H1 (cell line): ENCODE measurements around the gene CNR2. TPM values are rescaled to one million over a fixed set of nuclear protein-coding genes. Genes with fewer than 3 reads are reported as not detected.
A peak's percentile ranks its signal among the peaks of the same experiment; 100 is the strongest.

ENCODE experiments used
- ASH2L ChIP-seq: fragments of 200-600, 300-600 bp; sonication (generic); IDR thresholded peaks from one replicate; pipeline ENCODE4 v1.7.1; 2017; ENCODE audit warnings: low read length
- BRCA1 ChIP-seq: IDR thresholded peaks from 2 replicates; pipeline ENCODE4 v1.6.1; 2012; ENCODE audit warnings: low read depth, low read length, improper control_type of control experiment
- CBX5 ChIP-seq: fragments of 300-800, 300-1000 bp; sonication (generic); IDR thresholded peaks from 2 replicates; pipeline ENCODE4 v1.7.1; 2016; ENCODE audit warnings: antibody characterized with exemption, low read length, low read depth
- CHD1 ChIP-seq: IDR thresholded peaks from 2 replicates; pipeline ENCODE4 v1.6.1; 2012; ENCODE audit warnings: low read depth, low read length, improper control_type of control experiment
- EGR1 ChIP-seq: IDR thresholded peaks from 2 replicates; pipeline ENCODE4 v1.6.1; 2011; ENCODE audit warnings: low read depth, low read length, borderline replicate concordance
- EP300 ChIP-seq, 2 experiments: IDR thresholded peaks; 1 replicate in 1 of 2; 2 replicates in 1 of 2; pipeline ENCODE4 v1.6.1; 2011 to 2012; ENCODE audit warnings: low read depth in 2 of 2, low read length in 2 of 2, mild to moderate bottlenecking in 2 of 2, borderline replicate concordance in 1 of 2, inconsistent platforms in 1 of 2, moderate library complexity in 1 of 2
- HDAC6 ChIP-seq: IDR thresholded peaks from one replicate; pipeline ENCODE4 v1.7.1; 2012; ENCODE audit warnings: low read depth, mild to moderate bottlenecking, inconsistent platforms, low read length, moderate library complexity
- JUN ChIP-seq: IDR thresholded peaks from 2 replicates; pipeline ENCODE4 v1.6.1; 2011; ENCODE audit warnings: low read depth, mild to moderate bottlenecking, improper control_type of control experiment, low read length
- JUND ChIP-seq: IDR thresholded peaks from 2 replicates; pipeline ENCODE4 v1.6.1; 2011; ENCODE audit warnings: mild to moderate bottlenecking, improper control_type of control experiment, low read length
- KDM5A ChIP-seq: fragments of 200-600 bp; IDR thresholded peaks from 2 replicates; pipeline ENCODE4 v1.7.1; 2012; ENCODE audit warnings: mild to moderate bottlenecking, low read length, inconsistent platforms, mixed read lengths
- NANOG ChIP-seq: IDR thresholded peaks from 2 replicates; pipeline ENCODE4 v1.6.1; 2011; ENCODE audit warnings: low read length, low read depth, mild to moderate bottlenecking, inconsistent platforms; ENCODE audit not compliant: insufficient read depth, poor library complexity, severe bottlenecking
- POLR2A ChIP-seq, 2 experiments: IDR thresholded peaks; 1 replicate in 1 of 2; 2 replicates in 1 of 2; pipeline ENCODE4 v1.6.1; 2011; ENCODE audit warnings: low read depth in 2 of 2, low read length in 2 of 2, mild to moderate bottlenecking in 2 of 2; ENCODE audit errors: control extremely low read depth in 1 of 2
- POLR2AphosphoS5 ChIP-seq: IDR thresholded peaks from 2 replicates; pipeline ENCODE4 v1.6.1; 2011; ENCODE audit warnings: low read depth, low read length
- POU5F1 ChIP-seq: IDR thresholded peaks from 2 replicates; pipeline ENCODE4 v1.6.1; 2011; ENCODE audit warnings: low read depth, mild to moderate bottlenecking, low read length, moderate library complexity
- RBBP5 ChIP-seq: IDR thresholded peaks from 2 replicates; pipeline ENCODE4 v1.7.1; 2012; ENCODE audit warnings: low read depth, mild to moderate bottlenecking, inconsistent platforms, low read length, moderate library complexity, borderline replicate concordance
- RNF2 ChIP-seq: fragments of 200-900, 300-1000 bp; sonication (generic); IDR thresholded peaks from 2 replicates; pipeline ENCODE4 v1.7.1; 2016; ENCODE audit warnings: borderline replicate concordance, low read depth, mild to moderate bottlenecking, antibody characterized with exemption, low read length; ENCODE audit not compliant: poor library complexity, severe bottlenecking; ENCODE audit errors: missing control alignments
- SIX5 ChIP-seq: IDR thresholded peaks from 2 replicates; pipeline ENCODE4 v1.6.1; 2011; ENCODE audit warnings: mild to moderate bottlenecking, low read depth, low read length
- SP1 ChIP-seq: IDR thresholded peaks from 2 replicates; pipeline ENCODE4 v1.6.1; 2011; ENCODE audit warnings: low read depth, low read length
- SUZ12 ChIP-seq: fragments of 200-600 bp; sonication (generic); IDR thresholded peaks from 2 replicates; pipeline ENCODE4 v1.6.1; 2012; ENCODE audit warnings: mild to moderate bottlenecking, inconsistent platforms, low read length, moderate library complexity, mixed read lengths
- TCF12 ChIP-seq: IDR thresholded peaks from 2 replicates; pipeline ENCODE4 v1.6.1; 2011; ENCODE audit warnings: low read depth, mild to moderate bottlenecking, low read length
- polyA plus RNA-seq, 7 experiments: library from polyadenylated mRNA; depleted of rRNA in 3 of 7; stranded (reverse) in 5 of 7; unstranded in 2 of 7; fragments of >200 nt in 5 of 7; fragments of 200-250 nt in 2 of 7; gene quantifications; 1 replicate in 5 of 7; 2 replicates in 1 of 7; 4 replicates in 1 of 7; pipeline versions ENCODE4 v1.2.1 to v1.2.3, GENCODE V29; 2011 to 2013; ENCODE audit warnings: missing spikeins in 2 of 7, mixed read lengths in 2 of 7
- total RNA-seq: library from RNA; stranded (reverse); fragmentation: NEBNext Ultra II Directional; extraction: Animal tissue kit (Norgen Biotek cat#: 25700); gene quantifications from 2 replicates; pipeline ENCODE4 v1.2.1, GENCODE V29; 2021

CNR2 gene
- total and polyA plus RNA-seq, 2 of the 8 experiments (the other 6 are each of a cell fraction or from before 2014, with no cell fraction given): not detected

GRCh38 chr1:23867895-23868556 lies 45.1 kb downstream of the CNR2 start, which contains the start of gene FUCA1 (continued):
- TF ChIP-seq EGR1 (0 out of 2 replicates have a peak, but pooled peaks have one; percentile 18), HDAC6 (no peak), RNF2 (no peak), ASH2L (peak; percentile 55), EP300 (IDR thresholded peaks at IDR 0.05; ENCODE audit: borderline replicate concordance in 1 of 2, low read depth in 2 of 2, low read length in 2 of 2) (no peak), POU5F1 (no peak), JUN (no peak), NANOG (no peak), JUND (0 out of 2 replicates have a peak, but pooled peaks have one; percentile 8), POLR2A (IDR thresholded peaks at IDR 0.05; ENCODE audit: control extremely low read depth in 1 of 2, low read depth in 2 of 2, low read length in 2 of 2) (peak in 1 of 2 experiments; percentile 49; a peak in 1 of 3 replicates), SIX5 (no peak), SP1 (peak; percentile 74; the same call in 1 of the 2 replicates), RBBP5 (peak; percentile 56; the same call in 1 of the 2 replicates), BRCA1 (no peak), CHD1 (no peak), TCF12 (0 out of 2 replicates have a peak, but pooled peaks have one; percentile 52), POLR2AphosphoS5 (no peak), SUZ12 (no peak; the same call in 1 of the 2 replicates), KDM5A (no peak), CBX5 (no peak)
